ENCODE measurements around the gene VAPB.

VAPB gene

GRCh38 chr20:58475466-58475865 lies 86.4 kb downstream of the VAPB start:
- in situ Hi-C loops (cut with MboI; ENCODE audit: low sequenced_read_pairs) = no loop called here

DNA sequence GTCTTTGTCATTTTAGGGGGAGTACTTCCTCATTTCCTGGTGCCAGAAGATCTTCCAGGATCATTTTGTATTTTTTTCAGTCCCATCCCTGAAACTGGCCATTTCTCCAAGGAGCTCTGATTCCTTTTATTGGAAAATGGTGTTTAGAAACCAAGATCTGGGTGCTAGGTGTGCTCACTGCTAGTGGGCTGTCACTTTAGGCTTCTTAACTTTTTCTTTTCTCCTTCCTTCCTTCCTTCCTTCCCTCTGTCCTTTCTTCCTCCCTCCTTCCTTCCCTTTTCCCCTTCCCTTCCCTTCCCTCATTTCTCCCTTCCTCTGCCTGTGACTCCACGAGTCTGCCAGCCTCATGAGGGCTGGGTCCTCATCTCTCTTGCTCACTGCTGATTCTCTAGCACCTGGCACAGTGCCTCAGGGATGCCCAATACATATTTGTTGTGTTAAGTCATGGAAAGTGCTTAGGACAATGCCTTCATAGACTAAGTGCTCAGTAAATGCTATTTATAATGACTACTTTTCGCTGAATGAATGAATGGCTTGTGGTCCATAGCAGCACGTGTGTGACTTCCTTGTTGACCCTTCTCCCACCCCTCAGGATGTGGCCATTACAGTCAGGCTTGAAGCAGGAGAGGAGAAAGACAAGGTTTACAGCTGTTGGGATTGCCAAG lies 89.2 kb downstream of the VAPB start:
- in situ Hi-C loops (cut with MboI; ENCODE audit: low sequenced_read_pairs) = no loop called here

- in situ Hi-C loops (cut with MboI; ENCODE audit: low sequenced_read_pairs) = no loop called here
Observed at GRCh38 chr20:58479726-58480440, 90.9 kb downstream of the VAPB start.

DNA sequence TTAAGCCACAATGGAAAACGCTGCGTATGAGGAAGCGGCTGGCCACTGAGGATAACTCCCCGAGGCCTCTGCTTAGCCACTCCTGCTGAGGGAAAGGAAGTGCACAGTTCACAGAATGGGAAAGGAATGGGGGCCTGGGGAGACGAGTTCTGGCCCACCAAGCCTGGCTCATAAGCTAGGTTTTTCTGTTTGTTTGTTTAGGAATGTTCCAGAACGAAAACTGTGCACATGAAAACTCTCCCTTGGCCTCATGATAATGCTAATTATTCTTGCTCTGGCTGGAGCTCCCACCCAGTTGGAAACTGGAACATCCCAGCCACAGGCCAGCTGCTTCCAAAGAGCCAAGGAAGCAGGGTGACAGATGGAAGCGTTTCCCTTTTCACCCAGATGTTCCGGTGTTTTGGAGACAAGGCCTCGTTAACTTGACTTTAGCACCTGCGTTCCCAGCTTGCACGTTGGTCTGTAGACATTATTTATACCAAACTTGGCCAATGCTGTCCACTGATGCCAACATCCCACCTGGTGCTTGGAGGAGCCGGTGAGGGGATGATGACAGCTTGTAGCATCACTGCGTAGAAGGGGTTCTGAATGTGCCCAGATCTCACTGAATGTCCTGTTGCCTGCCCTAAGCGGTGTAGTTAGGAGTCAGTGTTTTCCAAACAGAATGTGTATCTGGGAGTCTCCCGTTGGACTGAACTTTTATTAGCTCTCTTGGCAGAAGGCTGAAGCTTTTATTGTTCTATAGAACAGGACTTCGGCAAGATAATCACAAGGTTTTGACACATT lies 91.7 kb downstream of the VAPB start:
- in situ Hi-C loops (cut with MboI; ENCODE audit: low sequenced_read_pairs) = no loop called here

GRCh38 chr20:58481481-58482021 lies 92.5 kb downstream of the VAPB start:
- in situ Hi-C loops (cut with MboI; ENCODE audit: low sequenced_read_pairs) = no loop called here

- in situ Hi-C loops (cut with MboI; ENCODE audit: low sequenced_read_pairs) = no loop called here
Observed at GRCh38 chr20:58482416-58482815, 93.4 kb downstream of the VAPB start.

DNA sequence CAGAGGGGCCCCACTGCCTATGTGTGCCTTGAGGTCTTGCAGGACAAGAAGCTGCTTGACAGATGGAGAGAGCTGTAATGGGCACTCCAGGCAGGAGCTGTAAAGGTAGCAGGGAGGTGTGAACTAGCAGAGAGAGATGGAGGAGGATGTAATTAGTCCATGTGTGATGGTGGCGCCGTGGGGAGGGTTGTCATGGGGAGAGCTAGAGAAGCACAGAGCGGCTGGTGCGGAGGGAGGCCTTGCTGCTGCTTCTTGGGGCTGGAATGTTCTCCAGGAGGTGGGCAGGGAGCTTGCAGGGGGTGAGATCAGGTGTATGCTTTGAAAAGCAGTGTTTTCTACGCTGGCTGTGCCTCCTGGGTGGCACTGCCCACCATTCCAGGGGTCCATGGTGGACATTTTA lies 94.0 kb downstream of the VAPB start:
- in situ Hi-C loops (cut with MboI; ENCODE audit: low sequenced_read_pairs) = no loop called here

- in situ Hi-C loops (cut with MboI; ENCODE audit: low sequenced_read_pairs) = no loop called here
Observed at GRCh38 chr20:58483470-58483869, 94.4 kb downstream of the VAPB start.

GRCh38 chr20:58485393-58485792 lies 96.4 kb downstream of the VAPB start:
- in situ Hi-C loops (cut with MboI; ENCODE audit: low sequenced_read_pairs) = no loop called here

- in situ Hi-C loops (cut with MboI; ENCODE audit: low sequenced_read_pairs) = no loop called here
Observed at GRCh38 chr20:58486207-58486606, 97.2 kb downstream of the VAPB start.

DNA sequence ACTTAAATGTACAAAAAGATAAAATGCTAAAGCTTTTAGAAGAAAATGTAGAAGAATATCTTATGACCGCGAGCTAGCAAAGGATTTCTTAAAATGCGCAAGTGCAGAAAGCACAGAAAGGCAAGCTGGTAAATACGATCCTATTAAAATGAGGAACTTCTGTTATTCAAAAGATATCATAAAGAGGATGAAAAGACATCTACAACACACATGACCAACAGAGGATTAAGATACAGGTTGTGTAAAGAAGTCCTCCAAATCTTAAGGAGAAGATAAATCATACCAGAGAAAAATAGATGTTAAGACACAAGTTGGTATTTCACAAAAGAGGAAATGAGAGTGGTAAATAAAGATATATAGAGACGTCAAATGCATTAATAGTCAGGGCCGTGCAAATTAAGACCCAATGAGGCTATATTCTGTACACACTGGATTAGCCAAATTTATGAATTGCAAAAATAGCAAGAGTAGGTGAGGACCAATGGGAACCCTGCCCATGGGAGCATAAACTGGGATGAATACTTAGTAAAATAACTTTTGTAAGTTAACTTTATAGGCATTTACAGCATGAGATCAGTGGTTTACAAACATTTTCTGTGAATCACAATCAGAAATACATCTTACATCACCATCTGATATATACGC lies 103.2 kb downstream of the VAPB start:
- in situ Hi-C loops (cut with MboI; ENCODE audit: low sequenced_read_pairs) = no loop called here

GRCh38 chr20:58492795-58493524 lies 103.9 kb downstream of the VAPB start:
- in situ Hi-C loops (cut with MboI; ENCODE audit: low sequenced_read_pairs) = no loop called here

DNA sequence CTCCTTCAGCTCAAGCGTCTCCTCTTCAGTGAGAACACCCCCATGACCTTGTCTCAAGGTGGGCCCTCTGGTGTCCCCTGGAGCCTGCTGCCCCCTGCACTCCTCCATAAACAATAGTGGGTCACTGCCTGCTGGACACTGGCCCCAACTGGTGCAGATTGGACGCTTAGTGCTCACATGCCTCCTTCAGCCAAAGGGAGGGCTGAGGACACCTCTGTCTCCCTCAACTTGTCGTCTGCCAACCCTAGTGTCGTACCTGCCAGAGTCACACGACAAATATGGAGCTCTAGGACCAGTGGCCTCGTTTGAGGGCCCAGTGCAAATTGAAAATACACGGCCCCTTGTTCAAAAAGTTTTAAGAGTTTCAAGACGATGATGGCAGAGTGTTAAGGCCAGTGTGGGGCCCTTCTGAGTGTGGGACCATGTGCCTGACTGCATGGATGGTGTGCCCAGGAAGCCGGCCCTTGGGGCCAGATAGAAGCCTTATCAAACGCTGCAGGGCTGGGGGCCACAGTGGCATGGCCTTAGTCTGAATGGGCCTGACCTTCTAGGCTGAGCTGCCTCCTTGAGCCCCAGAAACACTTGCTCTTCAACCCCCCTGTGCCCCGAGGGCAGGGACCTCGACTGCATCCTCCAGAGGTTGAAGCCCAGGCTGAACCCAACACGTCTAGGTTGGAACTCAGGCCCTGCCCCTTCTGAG lies 106.0 kb downstream of the VAPB start:
- in situ Hi-C loops (cut with MboI; ENCODE audit: low sequenced_read_pairs) = no loop called here

GRCh38 chr20:58495623-58496428 lies 106.8 kb downstream of the VAPB start:
- in situ Hi-C loops (cut with MboI; ENCODE audit: low sequenced_read_pairs) = no loop called here

- in situ Hi-C loops (cut with MboI; ENCODE audit: low sequenced_read_pairs) = no loop called here
Observed at GRCh38 chr20:58496429-58496769, 107.4 kb downstream of the VAPB start.

DNA sequence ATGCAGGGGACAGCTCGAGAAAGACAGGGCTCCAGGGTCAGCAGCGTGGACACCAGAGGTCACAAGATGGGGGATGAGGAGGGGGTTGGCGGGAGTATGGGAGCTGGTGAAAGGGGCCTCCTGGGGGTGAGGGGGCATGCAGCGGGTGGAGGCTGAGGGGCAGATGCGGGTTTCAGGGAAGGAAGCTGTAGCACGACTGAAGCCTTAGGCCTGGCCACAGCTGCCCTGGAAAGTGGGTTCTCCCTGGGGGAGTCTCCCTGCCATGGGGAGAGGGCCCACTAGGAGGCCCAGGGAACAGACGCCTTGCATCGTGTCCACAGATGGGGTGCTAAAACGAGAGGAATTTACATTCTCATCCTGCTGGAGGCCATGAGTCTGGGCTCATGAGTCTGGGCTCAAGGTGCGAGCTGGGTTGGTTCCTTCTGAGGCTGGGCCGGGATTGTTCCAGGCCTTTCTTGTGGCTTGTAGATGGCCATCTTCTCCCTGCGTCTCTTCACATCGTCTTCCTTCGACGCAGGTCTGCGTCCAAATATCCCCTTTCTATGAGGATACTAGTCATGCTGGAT lies 108.1 kb downstream of the VAPB start:
- in situ Hi-C loops (cut with MboI; ENCODE audit: low sequenced_read_pairs) = no loop called here

DNA sequence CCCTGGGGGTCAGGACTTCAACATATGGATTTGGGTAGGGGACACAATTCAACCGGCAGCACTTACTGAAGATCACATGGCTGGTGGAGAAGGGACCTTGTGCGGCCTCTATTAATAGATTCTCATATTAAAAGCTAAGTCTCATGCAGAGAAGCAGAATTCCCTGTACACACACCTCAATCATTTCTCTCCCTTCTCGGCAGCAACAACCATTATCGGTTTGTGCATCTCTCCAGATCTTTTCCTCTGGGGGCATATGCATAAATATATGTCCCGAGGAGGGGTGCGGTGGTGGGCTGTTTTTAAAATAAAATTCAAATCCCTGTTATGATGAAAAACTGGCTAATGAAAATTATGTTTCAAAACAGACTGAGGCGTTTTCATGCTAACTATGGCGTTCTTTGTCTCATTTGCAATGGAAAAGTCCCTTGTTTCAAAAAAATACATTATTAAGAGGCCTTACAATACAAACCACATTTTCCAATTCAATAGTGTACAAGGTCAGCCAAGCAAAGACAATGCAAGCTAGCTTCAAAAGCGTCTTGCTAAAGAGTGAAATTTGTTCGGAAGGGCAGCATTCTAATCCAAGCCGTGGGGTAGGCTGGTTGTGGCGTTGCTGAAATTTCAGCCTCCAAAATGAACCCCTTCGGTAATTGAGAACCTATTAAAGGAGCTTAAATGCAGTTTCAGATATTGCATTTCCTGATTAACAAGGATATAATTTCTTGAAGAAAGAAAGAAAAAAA lies 108.9 kb downstream of the VAPB start:
- in situ Hi-C loops (cut with MboI; ENCODE audit: low sequenced_read_pairs) = no loop called here

GRCh38 chr20:58498470-58499068 lies 109.5 kb downstream of the VAPB start:
- in situ Hi-C loops (cut with MboI; ENCODE audit: low sequenced_read_pairs) = no loop called here
